ACC112 (cell line): ENCODE data around the gene MYPN.

Experiments used
- H2AFZ ChIP-seq: fragments of 200-600 bp; sonication (generic); one replicate; pipeline ENCODE4 v1.6.0; 2017; ENCODE audit warnings: antibody characterized with exemption, low read length; ENCODE audit not compliant: unreplicated experiment
- H3K27ac ChIP-seq: fragments of 200-600 bp; sonication (generic); 2 replicates; pipeline ENCODE4 v1.5.1; 2014; ENCODE audit warnings: low read depth, mild to moderate bottlenecking, antibody characterized with exemption, low read length, moderate library complexity
- H3K27me3 ChIP-seq: fragments of 200-600 bp; sonication (generic); 2 replicates; pipeline ENCODE4 v1.6.1; 2014; ENCODE audit warnings: mild to moderate bottlenecking, antibody characterized with exemption, low read length, moderate library complexity, mixed read lengths; ENCODE audit not compliant: insufficient read depth
- H3K36me3 ChIP-seq: fragments of 200-600 bp; sonication (generic); 2 replicates; pipeline ENCODE4 v1.6.1; 2016; ENCODE audit warnings: mild to moderate bottlenecking, antibody characterized with exemption, low read length, moderate library complexity, mixed read lengths; ENCODE audit not compliant: insufficient read depth
- H3K4me1 ChIP-seq: fragments of 200-600 bp; sonication (generic); one replicate; pipeline ENCODE4 v1.6.1; 2016; ENCODE audit warnings: low read length, mixed read lengths; ENCODE audit not compliant: insufficient read depth, unreplicated experiment, control insufficient read depth
- H3K4me3 ChIP-seq: fragments of 200-600 bp; sonication (generic); 2 replicates; pipeline ENCODE4 v1.5.1; 2014; ENCODE audit warnings: mild to moderate bottlenecking, low read depth, low read length
- H3K79me2 ChIP-seq: fragments of 200-600 bp; sonication (generic); one replicate; pipeline ENCODE4 v1.6.0; 2016; ENCODE audit warnings: low read length; ENCODE audit not compliant: control insufficient read depth, unreplicated experiment, insufficient read depth

The MYPN gene

DNA sequence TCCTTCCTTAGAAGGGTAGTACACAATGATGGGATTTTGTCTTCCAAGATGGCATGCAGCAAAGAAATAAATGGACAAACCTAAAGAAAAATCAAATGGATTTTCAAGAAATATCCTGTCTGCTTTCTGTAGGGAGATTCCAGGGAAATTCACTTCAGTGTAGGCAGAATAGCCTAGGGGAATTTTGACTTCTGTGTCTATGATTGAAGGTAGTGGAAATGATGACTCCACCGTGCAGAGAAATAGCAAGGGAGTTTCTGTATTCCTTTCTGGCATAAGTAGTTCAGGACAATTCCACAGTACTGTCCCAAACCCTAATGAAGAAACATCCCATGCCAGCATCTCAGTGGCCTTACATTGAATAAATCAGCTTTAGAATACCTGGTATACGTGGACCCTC lies 113.1 kb downstream of the MYPN start:
- H3K79me2 ChIP-seq = no peaks in the 10 kb centered on the region
- H3K36me3 ChIP-seq = no peaks in the 10 kb centered on the region
- H3K4me3 ChIP-seq = no peak overlapping the region
- no peaks in the 10 kb centered on the region for H3K4me1 ChIP-seq
- H2AFZ ChIP-seq = no peak overlapping the region
- no peak overlapping the region for H3K27ac ChIP-seq
- H3K27me3 ChIP-seq = no peaks in the 10 kb centered on the region

- Histone ChIP-seq H3K4me1 (no peaks in the 10 kb centered on the region), H3K4me3 (no peak overlapping the region), H3K79me2 (no peaks in the 10 kb centered on the region), H3K27me3 (no peaks in the 10 kb centered on the region), H3K27ac (no peak overlapping the region), H2AFZ (no peak overlapping the region), H3K36me3 (no peaks in the 10 kb centered on the region)
Measured at GRCh38 chr10:68223535-68224165, 114.4 kb downstream of the MYPN start.

- H3K27me3 ChIP-seq = no peaks in the 10 kb centered on the region
- no peak overlapping the region for H3K27ac ChIP-seq
- no peaks in the 10 kb centered on the region for H3K36me3 ChIP-seq
- H3K79me2 ChIP-seq = no peaks in the 10 kb centered on the region
- H3K4me1 ChIP-seq = no peaks in the 10 kb centered on the region
- H2AFZ ChIP-seq = no peak overlapping the region
- no peak overlapping the region for H3K4me3 ChIP-seq
Measured at GRCh38 chr10:68224810-68225209, 115.5 kb downstream of the MYPN start.

DNA sequence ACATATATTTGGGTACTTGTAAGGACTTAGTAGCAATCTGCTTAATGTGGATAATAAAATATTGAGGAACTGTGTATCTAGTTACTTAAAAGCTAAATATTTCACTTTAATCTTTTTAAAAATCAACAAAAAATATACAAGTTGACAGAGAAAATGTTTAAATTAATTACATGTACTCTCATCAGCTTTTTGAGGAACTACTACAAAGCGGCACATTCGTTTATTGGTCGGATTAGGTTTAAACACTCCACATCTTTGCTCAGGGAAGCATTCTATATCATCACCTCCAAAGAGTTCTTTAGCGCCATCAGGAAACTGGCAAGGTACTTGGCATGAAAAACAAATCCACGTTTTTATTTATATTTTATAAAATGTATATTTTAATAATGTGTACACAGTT lies 121.0 kb downstream of the MYPN start:
- H3K4me1 ChIP-seq = peaks cover 7% of the 10 kb centered on the region
- H3K79me2 ChIP-seq = no peaks in the 10 kb centered on the region
- no peaks in the 10 kb centered on the region for H3K36me3 ChIP-seq
- peaks cover 14% of the 10 kb centered on the region for H3K27me3 ChIP-seq
- no peak overlapping the region for H3K4me3 ChIP-seq
- no peak overlapping the region for H3K27ac ChIP-seq
- no peak overlapping the region for H2AFZ ChIP-seq

GRCh38 chr10:68231106-68231816 lies 122.0 kb downstream of the MYPN start:
- H2AFZ ChIP-seq = peak overlapping the region; percentile 97
- H3K27me3 ChIP-seq = peaks cover 14% of the 10 kb centered on the region
- no peaks in the 10 kb centered on the region for H3K36me3 ChIP-seq
- H3K4me1 ChIP-seq = peaks cover 7% of the 10 kb centered on the region
- peak overlapping the region; percentile 47; the same call in 1 of the 2 replicates for H3K27ac ChIP-seq
- peak overlapping the region; percentile 92 for H3K4me3 ChIP-seq
- H3K79me2 ChIP-seq = no peaks in the 10 kb centered on the region

DNA sequence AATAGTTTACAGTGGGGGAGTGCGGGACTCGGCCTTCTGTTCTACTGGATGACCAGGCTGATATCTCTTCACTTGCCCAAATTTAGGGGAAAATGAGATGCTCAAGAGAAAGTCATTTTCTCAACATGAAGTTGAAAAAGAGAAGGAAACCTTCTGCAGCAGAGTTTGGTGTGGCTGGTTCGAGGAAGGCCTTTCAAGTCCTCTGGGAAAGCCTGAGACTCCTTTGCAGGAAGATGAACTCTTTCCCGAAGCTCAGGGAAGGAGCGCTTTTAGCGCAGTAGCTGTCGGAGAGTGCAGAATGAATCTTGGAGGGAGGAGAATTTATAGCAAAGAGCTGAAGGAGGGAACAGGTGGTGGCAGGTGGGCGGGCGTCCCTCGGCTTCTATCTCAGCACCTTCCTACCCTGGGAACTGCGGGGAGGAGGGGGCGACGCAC lies 122.5 kb downstream of the MYPN start, which contains the start of gene ATOH7:
TSS of gene ATOH7 (minus strand) at position 297 of the 435 bp plus-strand sequence. CDS start 436 bp downstream, outside the sequence.
- Histone ChIP-seq H3K27ac (peak within 1 kb of the TSS; percentile 47; the same call in 1 of the 2 replicates), H3K36me3 (no peaks in the 10 kb centered on the region), H3K4me1 (peaks cover 7% of the 10 kb centered on the region), H3K27me3 (peaks cover 14% of the 10 kb centered on the region), H2AFZ (peak within 1 kb of the TSS; percentile 97), H3K4me3 (peak within 1 kb of the TSS; percentile 92), H3K79me2 (no peaks in the 10 kb centered on the region)

DNA sequence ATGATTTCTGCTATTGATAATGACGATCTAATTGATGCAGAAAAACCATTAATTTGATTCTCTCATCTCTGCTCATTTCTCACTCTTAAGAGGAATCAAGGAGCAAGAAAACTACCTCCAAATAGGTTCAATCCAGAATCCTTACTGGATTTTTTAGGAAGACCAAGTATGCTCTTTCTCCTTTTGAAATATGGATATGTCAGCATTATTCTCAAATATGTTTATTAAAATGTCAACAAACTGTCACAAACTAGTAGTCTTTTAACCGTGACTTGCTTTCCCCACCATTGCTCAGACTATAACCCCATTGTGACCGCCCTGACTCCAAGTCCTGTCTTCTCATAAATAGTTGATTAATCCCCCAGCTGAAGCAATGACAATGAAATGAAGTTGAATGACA lies 123.8 kb downstream of the MYPN start:
- Histone ChIP-seq H3K4me3 (no peak overlapping the region), H3K4me1 (peaks cover 7% of the 10 kb centered on the region), H3K36me3 (no peaks in the 10 kb centered on the region), H3K27me3 (peaks cover 14% of the 10 kb centered on the region), H3K27ac (no peak overlapping the region), H2AFZ (no peak overlapping the region), H3K79me2 (no peaks in the 10 kb centered on the region)

DNA sequence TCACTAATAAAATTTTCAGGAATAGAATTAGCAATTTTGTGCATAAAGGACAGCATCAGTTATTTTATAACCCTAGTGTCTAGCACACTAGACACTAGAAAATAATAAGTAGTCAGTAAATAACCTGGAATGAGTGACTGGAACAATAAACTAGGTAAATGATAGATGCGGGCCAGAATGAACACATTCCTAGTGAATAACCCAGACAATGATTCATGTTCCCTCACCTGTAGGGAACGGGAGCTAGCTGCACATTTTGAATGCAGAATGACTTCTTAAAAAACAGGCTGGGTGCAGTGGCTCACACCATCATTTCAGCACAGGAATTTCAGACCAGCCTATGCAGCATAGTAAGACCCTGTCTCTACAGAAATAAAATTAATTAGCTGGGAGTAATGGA lies 125.8 kb downstream of the MYPN start:
- Histone ChIP-seq H3K27me3 (peaks cover 14% of the 10 kb centered on the region), H3K79me2 (no peaks in the 10 kb centered on the region), H3K4me3 (no peak overlapping the region), H3K27ac (no peak overlapping the region), H3K36me3 (no peaks in the 10 kb centered on the region), H2AFZ (no peak overlapping the region), H3K4me1 (peaks cover 7% of the 10 kb centered on the region)

DNA sequence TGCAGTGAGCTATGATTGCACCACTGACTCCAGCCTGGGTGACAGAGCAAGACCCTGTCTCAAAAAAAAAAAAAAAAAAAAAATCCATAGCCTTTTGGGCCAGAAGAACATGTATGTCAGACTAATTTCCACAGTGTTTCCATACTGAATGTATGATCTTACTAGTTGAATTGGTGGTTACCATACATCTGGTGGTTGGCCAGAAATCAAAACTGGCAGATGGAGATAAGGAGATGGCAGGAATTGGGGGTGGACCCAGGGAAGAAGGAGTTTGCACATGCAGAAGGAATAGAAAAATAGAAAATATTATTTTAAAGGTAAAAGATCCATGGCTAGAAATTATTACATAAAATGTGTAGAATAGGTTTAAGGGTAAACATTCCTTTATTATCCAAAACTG lies 126.3 kb downstream of the MYPN start:
- no peak overlapping the region for H2AFZ ChIP-seq
- no peak overlapping the region for H3K4me3 ChIP-seq
- H3K27ac ChIP-seq = no peak overlapping the region
- H3K36me3 ChIP-seq = no peaks in the 10 kb centered on the region
- peaks cover 6% of the 10 kb centered on the region for H3K4me1 ChIP-seq
- no peaks in the 10 kb centered on the region for H3K79me2 ChIP-seq
- peaks cover 14% of the 10 kb centered on the region for H3K27me3 ChIP-seq

DNA sequence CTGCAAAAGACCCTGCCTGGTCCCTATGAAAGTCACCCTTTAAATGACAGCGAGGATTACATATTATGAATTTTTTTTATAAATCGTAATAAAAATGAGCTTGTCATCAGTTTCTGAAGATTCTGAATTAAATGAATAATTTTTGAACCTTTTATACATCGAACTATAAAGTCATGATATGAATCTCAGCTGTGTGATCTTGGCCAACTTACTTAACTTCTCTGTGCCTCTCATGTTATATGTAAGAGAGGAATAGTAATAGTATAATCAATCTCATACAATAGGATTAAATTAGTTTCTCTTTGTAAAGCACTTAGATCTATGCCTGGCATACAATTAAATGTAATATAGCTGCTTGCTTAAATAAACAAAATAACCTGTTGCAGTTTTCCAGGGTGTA lies 127.9 kb downstream of the MYPN start:
- no peak overlapping the region for H2AFZ ChIP-seq
- no peak overlapping the region for H3K4me3 ChIP-seq
- peaks cover 10% of the 10 kb centered on the region for H3K27me3 ChIP-seq
- H3K36me3 ChIP-seq = no peaks in the 10 kb centered on the region
- no peaks in the 10 kb centered on the region for H3K79me2 ChIP-seq
- no peaks in the 10 kb centered on the region for H3K4me1 ChIP-seq
- no peak overlapping the region for H3K27ac ChIP-seq

GRCh38 chr10:68238371-68238770 lies 129.1 kb downstream of the MYPN start:
- H2AFZ ChIP-seq = no peak overlapping the region
- no peak overlapping the region for H3K4me3 ChIP-seq
- no peaks in the 10 kb centered on the region for H3K4me1 ChIP-seq
- H3K27ac ChIP-seq = no peak overlapping the region
- no peaks in the 10 kb centered on the region for H3K79me2 ChIP-seq
- H3K27me3 ChIP-seq = 0 out of 2 replicates have a peak, but pooled peaks cover under 1% of the 10 kb centered on the region
- no peaks in the 10 kb centered on the region for H3K36me3 ChIP-seq
